Gastroesophageal sphincter (tissue), 4 donors: ENCODE measurements around the gene AKAP13. TPM values are rescaled to one million over a fixed set of nuclear protein-coding genes. Genes with fewer than 3 reads are reported as not detected.

ENCODE experiments used
- ATAC-seq: fragments of 150-250 bp; one replicate; pipeline ENCODE4 v1.9.1; 2016; ENCODE audit warnings: mild to moderate bottlenecking, moderate library complexity
- H3K27ac ChIP-seq, 4 donors: fragments of 200-600 bp; sonication (generic) in 3 of 4; 1 replicate in 3 of 4; 2 replicates in 1 of 4; pipeline ENCODE4 v1.5.1; 2016 to 2019
- H3K27me3 ChIP-seq: fragments of 200-600 bp; sonication (generic); one replicate; pipeline ENCODE4 v1.5.1; 2019
- H3K36me3 ChIP-seq, 2 donors: fragments of 200-600 bp; sonication (generic); one replicate each; pipeline ENCODE4 v1.5.1; 2019; ENCODE audit warnings: control low read depth in 1 of 2
- H3K4me1 ChIP-seq, 3 donors: fragments of 200-600 bp; sonication (generic); 1 replicate in 2 of 3; 2 replicates in 1 of 3; pipeline ENCODE4 v1.5.1; 2016 to 2019; ENCODE audit warnings: control low read depth in 2 of 3
- H3K4me3 ChIP-seq, 2 donors: fragments of 200-600 bp; sonication (generic); one replicate each; pipeline ENCODE4 v1.5.1; 2019; ENCODE audit warnings: mild to moderate bottlenecking in 1 of 2, moderate library complexity in 1 of 2
- H3K9me3 ChIP-seq, 3 donors: fragments of 200-600 bp; sonication (generic); one replicate each; pipeline ENCODE4 v1.5.1; 2017 to 2019; ENCODE audit warnings: control low read depth in 2 of 3
- CTCF ChIP-seq, 4 experiments: fragments of 200-600 bp in 2 of 4; fragments of 450-650 bp in 2 of 4; sonication (generic) in 1 of 4; IDR thresholded peaks; one replicate each; pipeline ENCODE4 v1.5.1; 2017 to 2019; ENCODE audit warnings: antibody characterized with exemption in 4 of 4, mild to moderate bottlenecking in 2 of 4, moderate library complexity in 2 of 4
- EP300 ChIP-seq: sonication (generic); formaldehyde crosslinking; IDR thresholded peaks from one replicate; pipeline ENCODE4 v1.6.1; 2017; ENCODE audit warnings: antibody characterized with exemption, mild to moderate bottlenecking
- POLR2A ChIP-seq, 2 donors: fragments of 450-650 bp; IDR thresholded peaks; one replicate each; pipeline ENCODE4 v1.6.1; 2017; ENCODE audit warnings: antibody characterized with exemption in 2 of 2, mild to moderate bottlenecking in 2 of 2, moderate library complexity in 1 of 2
- POLR2AphosphoS5 ChIP-seq: sonication (generic); formaldehyde crosslinking; IDR thresholded peaks from one replicate; pipeline ENCODE4 v1.6.1; 2017; ENCODE audit warnings: antibody characterized with exemption
- WGBS, 2 donors: methylation state at CpG; one replicate each; pipeline ENCODE4 v1.1.5; 2018; ENCODE audit warnings: low coverage in 1 of 2; 5-methylcytosine and 5-hydroxymethylcytosine counted together
- total RNA-seq, 4 donors: library from RNA; depleted of rRNA; stranded (reverse); fragments of >200 nt; gene quantifications; one replicate each; pipeline ENCODE4 v1.1.0, GENCODE V29; 2016

AKAP13 gene
- total RNA-seq, 4 donors from 2014 or later, result 196 to 252 (median 215) TPM

GRCh38 chr15:85351965-85352364, 28.4 kb upstream of the AKAP13 start:
- ATAC-seq, result no peak
- no peaks in the 10 kb centered on the region for H3K36me3 ChIP-seq
- H3K9me3 ChIP-seq, result no peaks in the 10 kb centered on the region
- no peak overlapping the region for H3K27ac ChIP-seq
- H3K4me3 ChIP-seq, result no peak overlapping the region
- peaks cover 0 to 16% (median 0%) of the 10 kb centered on the region in 3 donors for H3K4me1 ChIP-seq
- no peaks in the 10 kb centered on the region for H3K27me3 ChIP-seq
- WGBS, 2 donors, result 95% methylated on average over 3 to 4 of the region's 4 CpGs
- TF ChIP-seq EP300, result no peak
- TF ChIP-seq POLR2AphosphoS5, result no peak
- TF ChIP-seq POLR2A (IDR thresholded peaks at IDR 0.05), result no peak
- no peak for TF ChIP-seq CTCF (IDR thresholded peaks at IDR 0.05)

GRCh38 chr15:85353516-85353915, 26.9 kb upstream of the AKAP13 start:
- TF ChIP-seq POLR2AphosphoS5 (no peak), EP300 (no peak), POLR2A (IDR thresholded peaks at IDR 0.05) (no peak), CTCF (IDR thresholded peaks at IDR 0.05) (no peak)
- ATAC-seq, result no peak
- no peak overlapping the region for H3K27ac ChIP-seq
- peaks cover 0 to 31% (median 11%) of the 10 kb centered on the region in 3 donors for H3K4me1 ChIP-seq
- no peaks in the 10 kb centered on the region for H3K9me3 ChIP-seq
- H3K27me3 ChIP-seq, result no peaks in the 10 kb centered on the region
- H3K36me3 ChIP-seq, result no peaks in the 10 kb centered on the region
- no peak overlapping the region for H3K4me3 ChIP-seq

- H3K27ac ChIP-seq, result peak overlapping the region in 3 of 4 donors; percentile 31 to 43 (median 39)
- TF ChIP-seq POLR2A (IDR thresholded peaks at IDR 0.05), result no peak
- peak; percentile 40 for TF ChIP-seq POLR2AphosphoS5
- TF ChIP-seq EP300, result no peak
- TF ChIP-seq CTCF (IDR thresholded peaks at IDR 0.05), result no peak
- 20 to 33% methylated on average over 1 to 3 of the region's 4 CpGs for WGBS, 2 donors
These were observed 25.9 kb upstream of the AKAP13 start for GRCh38 chr15:85354461-85354860.

GRCh38 chr15:85354948-85355347, 25.5 kb upstream of the AKAP13 start:
- Histone ChIP-seq H3K4me1 (peaks cover 0 to 32% (median 11%) of the 10 kb centered on the region in 3 donors), H3K27me3 (no peaks in the 10 kb centered on the region), H3K27ac (peak overlapping the region in 3 of 4 donors; percentile 31 to 43 (median 39)), H3K4me3 (no peak overlapping the region), H3K9me3 (no peaks in the 10 kb centered on the region), H3K36me3 (no peaks in the 10 kb centered on the region)
- TF ChIP-seq POLR2AphosphoS5 (no peak), CTCF (IDR thresholded peaks at IDR 0.05) (no peak), EP300 (no peak)
- no peak for ATAC-seq
- WGBS, 2 donors, result 86 to 95% methylated on average over 2 of the region's 4 CpGs

More at GRCh38 chr15:85354461-85354860, 25.9 kb upstream of the AKAP13 start:
- Histone ChIP-seq H3K36me3 (no peaks in the 10 kb centered on the region), H3K9me3 (no peaks in the 10 kb centered on the region), H3K4me3 (no peak overlapping the region), H3K27me3 (no peaks in the 10 kb centered on the region), H3K4me1 (peaks cover 0 to 32% (median 11%) of the 10 kb centered on the region in 3 donors)
- no peak for ATAC-seq

- Histone ChIP-seq H3K9me3 (no peaks in the 10 kb centered on the region), H3K36me3 (no peaks in the 10 kb centered on the region), H3K4me1 (peaks cover 0 to 32% (median 11%) of the 10 kb centered on the region in 3 donors), H3K27ac (peak overlapping the region in 3 of 4 donors; percentile 65 to 74 (median 70)), H3K27me3 (no peaks in the 10 kb centered on the region), H3K4me3 (no peak overlapping the region)
- WGBS, 2 donors, result 20 to 53% methylated on average over 1 of the region's 1 CpG
- no peak for ATAC-seq
- no peak for TF ChIP-seq POLR2AphosphoS5
These were observed 24.1 kb upstream of the AKAP13 start for GRCh38 chr15:85356276-85356675.
